Neural progenitor cell (in vitro differentiated cells): Measurements from ENCODE around the gene RIMKLA.

Experiments
- CTCF ChIP-seq: fragments of 200-600 bp; sonication (generic); IDR thresholded peaks from 2 replicates; pipeline ENCODE4 v1.5.1; 2017; ENCODE audit warnings: antibody characterized with exemption, mild to moderate bottlenecking
- EZH2 ChIP-seq: fragments of 200-600 bp; sonication (generic); IDR thresholded peaks from 2 replicates; pipeline ENCODE4 v1.6.1; 2017; ENCODE audit warnings: antibody characterized with exemption, mild to moderate bottlenecking, moderate library complexity
- EZH2phosphoT487 ChIP-seq: fragments of 200-600 bp; sonication (generic); IDR thresholded peaks from 2 replicates; pipeline ENCODE4 v1.6.1; 2017; ENCODE audit warnings: antibody characterized with exemption

- TF ChIP-seq CTCF, result no peak
- TF ChIP-seq EZH2, result no peak
- no peak for TF ChIP-seq EZH2phosphoT487
Measured at GRCh38 chr1:42433369-42433768, 52.8 kb downstream of the RIMKLA start.
